K562 (cell line): ENCODE data around the gene CCNY. TPM values are rescaled to one million over a fixed set of nuclear protein-coding genes. Genes with fewer than 3 reads are reported as not detected.
A peak's percentile ranks its signal among the peaks of the same experiment; 100 is the strongest.

ENCODE experiments used
- BRD9 ChIP-seq: fragments of 450-650 bp; IDR thresholded peaks from 2 replicates; pipeline ENCODE4 v1.6.1; 2018; ENCODE audit warnings: low read depth; ENCODE audit not compliant: partially characterized antibody
- CHD2 ChIP-seq: IDR thresholded peaks from 2 replicates; pipeline ENCODE4 v1.6.1; 2011; ENCODE audit warnings: low read depth, low read length
- CREB1 ChIP-seq, 2 experiments: sonication (generic) in 1 of 2; formaldehyde crosslinking in 1 of 2; IDR thresholded peaks; 2 replicates each; pipeline versions ENCODE4 v1.6.1 to v1.8.0; 2012 to 2022; ENCODE audit warnings: inconsistent platforms in 1 of 2, mild to moderate bottlenecking in 1 of 2, missing genetic modification reagents in 1 of 2, moderate library complexity in 1 of 2
- CSDE1 ChIP-seq, 2 experiments: fragments of 450-650 bp; IDR thresholded peaks; 2 replicates each; pipeline ENCODE4 v1.6.1; 2016; ENCODE audit warnings: mild to moderate bottlenecking in 1 of 2
- E2F6 ChIP-seq, 2 experiments: IDR thresholded peaks; 2 replicates each; pipeline ENCODE4 v1.6.1; 2011; ENCODE audit warnings: borderline replicate concordance in 1 of 2, control low read depth in 1 of 2, low read depth in 1 of 2, low read length in 1 of 2, mild to moderate bottlenecking in 1 of 2, mixed read lengths in 1 of 2, moderate library complexity in 1 of 2; ENCODE audit not compliant: insufficient read depth in 1 of 2, insufficient read length in 1 of 2, poor library complexity in 1 of 2, severe bottlenecking in 1 of 2; ENCODE audit errors: extremely low read depth in 1 of 2
- FIP1L1 ChIP-seq: fragments of 200-400 bp; formaldehyde crosslinking; IDR thresholded peaks from 2 replicates; pipeline ENCODE4 v1.6.1; 2018; ENCODE audit warnings: mild to moderate bottlenecking, low read depth, low read length; ENCODE audit not compliant: poor library complexity, severe bottlenecking
- FOXJ2 ChIP-seq: fragments of 200-800 bp; sonication (Bioruptor generic); IDR thresholded peaks from 2 replicates; pipeline ENCODE4 v1.6.1; 2016; ENCODE audit warnings: missing genetic modification characterization, missing compliant biosample characterization
- GABPB1 ChIP-seq: sonication (generic); formaldehyde crosslinking; IDR thresholded peaks from 2 replicates; pipeline ENCODE4 v1.8.0; 2022; ENCODE audit warnings: mild to moderate bottlenecking, missing genetic modification reagents
- LCOR ChIP-seq: sonication (generic); formaldehyde crosslinking; IDR thresholded peaks from 2 replicates; pipeline ENCODE4 v1.8.0; 2022; ENCODE audit warnings: mild to moderate bottlenecking, missing genetic modification reagents
- MYNN ChIP-seq, 2 experiments: sonication (generic); formaldehyde crosslinking in 1 of 2; IDR thresholded peaks; 2 replicates each; pipeline versions ENCODE4 v1.5.0 to v1.6.1; 2016 to 2020; ENCODE audit warnings: antibody characterized with exemption in 1 of 2, missing genetic modification reagents in 1 of 2
- NFYB ChIP-seq: IDR thresholded peaks from 2 replicates; pipeline ENCODE4 v1.6.1; 2011; ENCODE audit warnings: mild to moderate bottlenecking, moderate library complexity; ENCODE audit not compliant: insufficient read length; ENCODE audit errors: extremely low read depth
- POLR2AphosphoS5 ChIP-seq: IDR thresholded peaks from 2 replicates; pipeline ENCODE4 v1.6.1; 2011; ENCODE audit warnings: mild to moderate bottlenecking, low read depth, low read length, moderate library complexity; ENCODE audit not compliant: control insufficient read depth, insufficient read depth
- PRDM10 ChIP-seq: fragments of 450-650 bp; IDR thresholded peaks from 2 replicates; pipeline ENCODE4 v1.6.1; 2018; ENCODE audit not compliant: partially characterized antibody
- RBFOX2 ChIP-seq: fragments of 200-400 bp; formaldehyde crosslinking; IDR thresholded peaks from 2 replicates; pipeline ENCODE4 v1.6.1; 2017; ENCODE audit warnings: low read depth, mild to moderate bottlenecking, low read length, moderate library complexity
- SRSF3 ChIP-seq: fragments of 200-400 bp; formaldehyde crosslinking; IDR thresholded peaks from 2 replicates; pipeline ENCODE4 v1.6.1; 2016; ENCODE audit warnings: mild to moderate bottlenecking, low read length, moderate library complexity; ENCODE audit not compliant: insufficient read depth
- YY1 ChIP-seq, 3 experiments: IDR thresholded peaks; 2 replicates each; pipeline ENCODE4 v1.6.1; 2011; ENCODE audit warnings: low read length in 2 of 3, mild to moderate bottlenecking in 2 of 3, moderate library complexity in 2 of 3, borderline replicate concordance in 1 of 3, control low read depth in 1 of 3, low read depth in 1 of 3; ENCODE audit not compliant: insufficient read depth in 3 of 3, insufficient replicate concordance in 2 of 3, control insufficient read depth in 1 of 3, insufficient read length in 1 of 3; ENCODE audit errors: extremely low read depth in 1 of 3
- ZBTB26 ChIP-seq: fragments of 450-650 bp; formaldehyde crosslinking; IDR thresholded peaks from 2 replicates; pipeline ENCODE4 v1.4.0; 2022; ENCODE audit warnings: missing genetic modification characterization
- ZBTB7A ChIP-seq: IDR thresholded peaks from 2 replicates; pipeline ENCODE4 v1.6.1; 2011; ENCODE audit warnings: low read depth, mild to moderate bottlenecking, low read length, moderate library complexity, borderline replicate concordance; ENCODE audit not compliant: control insufficient read depth
- polyA plus RNA-seq, 8 experiments: library from polyadenylated mRNA; depleted of rRNA in 4 of 8; stranded (reverse) in 5 of 8; unstranded in 3 of 8; fragments of >200 nt; fragmentation: Nextera tagmentation in 2 of 8; fragmentation: Illumina TruSeq in 1 of 8; extraction: Ambion mirVana in 2 of 8; extraction: Trizol in 1 of 8; gene quantifications; 2 replicates each; pipeline versions ENCODE4 v1.2.1 to v1.2.3, GENCODE V29; 2011 to 2014; ENCODE audit warnings: inconsistent platforms in 1 of 8, missing spikeins in 1 of 8
- total RNA-seq, 7 experiments: library from RNA; depleted of rRNA in 6 of 7; stranded (reverse); fragments of >200 nt in 6 of 7; fragmentation: Illumina TruSeq in 2 of 7; extraction: Trizol in 2 of 7; gene quantifications; 2 replicates each; pipeline versions ENCODE4 v1.2.1 to v1.2.3, GENCODE V29; 2011 to 2021; ENCODE audit warnings: low replicate concordance in 1 of 7

The CCNY gene
- total and polyA plus RNA-seq, 9 of the 15 experiments (the other 6 are each of a cell fraction or from before 2014, with no cell fraction given), result 8.4 to 109 (median 38.6) TPM

GRCh38 chr10:35379226-35380137, 43.2 kb downstream of the CCNY start (continued):
- no peak for TF ChIP-seq FOXJ2
- no peak for TF ChIP-seq SRSF3
- peak; percentile 68; the same call in 1 of the 2 replicates for TF ChIP-seq LCOR (CRISPR knock-in tag)
- no peak for TF ChIP-seq FIP1L1
- no peak for TF ChIP-seq NFYB
- TF ChIP-seq E2F6 (IDR thresholded peaks at IDR 0.05; ENCODE audit: borderline replicate concordance in 1 of 2, extremely low read depth in 1 of 2, insufficient read depth in 1 of 2, insufficient read length in 1 of 2, low read depth in 1 of 2, low read length in 1 of 2, poor library complexity in 1 of 2, severe bottlenecking in 1 of 2), result no peak
- no peak for TF ChIP-seq CHD2
- TF ChIP-seq PRDM10, result peak; percentile 94
- TF ChIP-seq MYNN (IDR thresholded peaks at IDR 0.05), result peak; percentile 65; the same call in 1 of the 2 replicates
- TF ChIP-seq MYNN (CRISPR knock-in tag; IDR thresholded peaks at IDR 0.05), result no peak
- TF ChIP-seq YY1 (IDR thresholded peaks at IDR 0.05; ENCODE audit: borderline replicate concordance in 1 of 3, control insufficient read depth in 1 of 3, extremely low read depth in 1 of 3, insufficient read depth in 3 of 3, insufficient read length in 1 of 3, insufficient replicate concordance in 2 of 3, low read depth in 1 of 3, low read length in 2 of 3), result peak in 1 of 3 experiments; percentile 50
- TF ChIP-seq ZBTB26 (CRISPR knock-in tag), result no peak
- TF ChIP-seq ZBTB7A, result peak; percentile 88
- TF ChIP-seq POLR2AphosphoS5, result peak; percentile 90
- peak; percentile 30 for TF ChIP-seq BRD9
- peak; percentile 47; the same call in 1 of the 2 replicates for TF ChIP-seq RBFOX2
- TF ChIP-seq CSDE1 (IDR thresholded peaks at IDR 0.05), result peak in 1 of 2 experiments; percentile 54; a peak in 1 of 4 replicates
- peak; percentile 61; the same call in 1 of the 2 replicates for TF ChIP-seq GABPB1 (CRISPR knock-in tag)
- TF ChIP-seq CREB1 (IDR thresholded peaks at IDR 0.05), result no peak; the same call in 1 of the 2 replicates
- TF ChIP-seq CREB1 (CRISPR knock-in tag; IDR thresholded peaks at IDR 0.05), result peak; percentile 18; the same call in 1 of the 2 replicates
